Measurements from ENCODE around the gene RIMBP2. TPM values are rescaled to one million over a fixed set of nuclear protein-coding genes. Genes with fewer than 3 reads are reported as not detected.

RIMBP2 gene
- total and polyA plus RNA-seq, 9 of the 15 experiments (the other 6 are each of a cell fraction or from before 2014, with no cell fraction given), result not detected

- TF ChIP-seq ZBTB40 (IDR thresholded peaks at IDR 0.05) (no peak), ZBTB40 (CRISPR knock-in tag; IDR thresholded peaks at IDR 0.05) (no peak), CBX3 (IDR thresholded peaks at IDR 0.05; ENCODE audit: borderline replicate concordance in 1 of 2, low read length in 2 of 2) (no peak), SMARCB1 (IDR thresholded peaks at IDR 0.05; ENCODE audit: insufficient read length, low read depth) (no peak), ATF3 (IDR thresholded peaks at IDR 0.05) (no peak), ATF3 (CRISPR knock-in tag; conservative IDR thresholded peaks at IDR 0.05) (no peak), MAFF (IDR thresholded peaks at IDR 0.05; ENCODE audit: low read length) (no peak)
These were observed 5.4 kb downstream of the RIMBP2 start (continued) for GRCh38 chr12:130710733-130711080.

Measured in K562 (cell line).